ENCODE results near the gene ITCH.
"Not testable (repeated sequence)": the region's sequence is repeated elsewhere in the genome, so short reads cannot be mapped to it uniquely, and the experiment has no call there.

ITCH gene

GRCh38 chr20:34514897-34515483 lies 151.9 kb downstream of the ITCH start:
- DNase-seq: no peak

- no peak for DNase-seq
These were observed 152.6 kb downstream of the ITCH start for GRCh38 chr20:34515484-34516246.

- peak; percentile 85 for DNase-seq
These were observed 153.4 kb downstream of the ITCH start, which contains the start of gene DYNLRB1 for GRCh38 chr20:34516247-34517113. Gene DYNLRB1 (plus strand): TSS chr20:34516422. CDS start chr20:34516459, 37 bp downstream.

- no peak for DNase-seq
These were observed 154.0 kb downstream of the ITCH start for GRCh38 chr20:34517114-34517505.

- not testable (repeated sequence) for DNase-seq
These were observed 155.8 kb downstream of the ITCH start for GRCh38 chr20:34518863-34519262.

GRCh38 chr20:34519841-34520240 lies 156.8 kb downstream of the ITCH start:
- DNase-seq: not testable (repeated sequence)

- no peak for DNase-seq
These were observed 160.1 kb downstream of the ITCH start for GRCh38 chr20:34522969-34523871.

- DNase-seq: no peak
These were observed 161.4 kb downstream of the ITCH start for GRCh38 chr20:34524426-34524825.

GRCh38 chr20:34525342-34525708 lies 162.3 kb downstream of the ITCH start:
- DNase-seq: no peak

- DNase-seq: no peak
These were observed 162.8 kb downstream of the ITCH start for GRCh38 chr20:34525709-34526416.

- DNase-seq: no peak
These were observed 163.4 kb downstream of the ITCH start for GRCh38 chr20:34526466-34526865.

GRCh38 chr20:34527016-34527415 lies 163.9 kb downstream of the ITCH start:
- DNase-seq: no peak

- DNase-seq: no peak
These were observed 165.8 kb downstream of the ITCH start for GRCh38 chr20:34528921-34529297.

GRCh38 chr20:34529742-34530141 lies 166.7 kb downstream of the ITCH start:
- no peak for DNase-seq

GRCh38 chr20:34530342-34530741 lies 167.3 kb downstream of the ITCH start:
- DNase-seq: no peak

GRCh38 chr20:34531608-34532265 lies 168.7 kb downstream of the ITCH start:
- no peak for DNase-seq

- DNase-seq: no peak
These were observed 169.2 kb downstream of the ITCH start for GRCh38 chr20:34532320-34532719.

- DNase-seq: no peak
These were observed 169.7 kb downstream of the ITCH start for GRCh38 chr20:34532756-34533155.

- no peak for DNase-seq
These were observed 171.5 kb downstream of the ITCH start for GRCh38 chr20:34534391-34535165.

- no peak for DNase-seq
These were observed 172.3 kb downstream of the ITCH start for GRCh38 chr20:34535301-34535840.
